ENCODE results near the gene LDLRAD4. TPM values are rescaled to one million over a fixed set of nuclear protein-coding genes. Genes with fewer than 3 reads are reported as not detected.

The LDLRAD4 gene
- total and polyA plus RNA-seq, 2 donors (not counting 1 experiment from before 2014, with no cell fraction given), result 13.9 to 35.7 TPM

GRCh38 chr18:13524054-13524453 lies 305.5 kb downstream of the LDLRAD4 start:
- no peak for DNase-seq
- 87% methylated on average over 2 of the region's 5 CpGs for WGBS (ENCODE audit: insufficient coverage)
- Histone ChIP-seq H3K4me1 (ENCODE audit: control insufficient read depth in 2 of 2, insufficient read depth in 2 of 2, low read length in 2 of 2) (peaks cover 3 to 6% of the 10 kb centered on the region in 2 donors), H3K79me2 (ENCODE audit: control insufficient read depth, insufficient read depth, low read length) (peaks cover 16% of the 10 kb centered on the region), H3K9ac (ENCODE audit: low read length) (no peak overlapping the region), H3K36me3 (replicated peaks in 1 of 2; ENCODE audit: control extremely low read depth in 1 of 2, control insufficient read depth in 1 of 2, extremely low read depth in 1 of 2, insufficient read depth in 2 of 2, low read length in 1 of 2) (peaks cover 0 to 3% of the 10 kb centered on the region in 2 experiments), H3K9me3 (ENCODE audit: control extremely low read depth in 1 of 3, control insufficient read depth in 2 of 3, insufficient read depth in 1 of 3, low read length in 2 of 3) (no peaks in the 10 kb centered on the region), H3K4me3 (ENCODE audit: control extremely low read depth in 1 of 5, extremely low read depth in 1 of 5, insufficient read depth in 1 of 5, low read depth in 2 of 5, low read length in 4 of 5) (no peak overlapping the region), H3K27me3 (replicated peaks in 1 of 4; ENCODE audit: control extremely low read depth in 1 of 4, control insufficient read depth in 3 of 4, insufficient read depth in 4 of 4, low read length in 3 of 4) (no peaks in the 10 kb centered on the region), H4K20me1 (ENCODE audit: control insufficient read depth, insufficient read depth, low read length, poor library complexity, severe bottlenecking) (peaks cover 6% of the 10 kb centered on the region), H3K4me2 (replicated peaks; ENCODE audit: low read depth, low read length, poor library complexity, severe bottlenecking) (no peak overlapping the region), H2AFZ (ENCODE audit: insufficient read depth, low read depth, low read length, poor library complexity, severe bottlenecking) (no peak overlapping the region), H3K27ac (ENCODE audit: low read length in 2 of 2) (no peak overlapping the region)
- CTCF ChIA-PET, result no interaction called here
- no peak for TF ChIP-seq EZH2 (IDR thresholded peaks at IDR 0.05; ENCODE audit: borderline replicate concordance, insufficient read depth, low read depth, low read length, poor library complexity, severe bottlenecking)
- TF ChIP-seq, protein P1, sequence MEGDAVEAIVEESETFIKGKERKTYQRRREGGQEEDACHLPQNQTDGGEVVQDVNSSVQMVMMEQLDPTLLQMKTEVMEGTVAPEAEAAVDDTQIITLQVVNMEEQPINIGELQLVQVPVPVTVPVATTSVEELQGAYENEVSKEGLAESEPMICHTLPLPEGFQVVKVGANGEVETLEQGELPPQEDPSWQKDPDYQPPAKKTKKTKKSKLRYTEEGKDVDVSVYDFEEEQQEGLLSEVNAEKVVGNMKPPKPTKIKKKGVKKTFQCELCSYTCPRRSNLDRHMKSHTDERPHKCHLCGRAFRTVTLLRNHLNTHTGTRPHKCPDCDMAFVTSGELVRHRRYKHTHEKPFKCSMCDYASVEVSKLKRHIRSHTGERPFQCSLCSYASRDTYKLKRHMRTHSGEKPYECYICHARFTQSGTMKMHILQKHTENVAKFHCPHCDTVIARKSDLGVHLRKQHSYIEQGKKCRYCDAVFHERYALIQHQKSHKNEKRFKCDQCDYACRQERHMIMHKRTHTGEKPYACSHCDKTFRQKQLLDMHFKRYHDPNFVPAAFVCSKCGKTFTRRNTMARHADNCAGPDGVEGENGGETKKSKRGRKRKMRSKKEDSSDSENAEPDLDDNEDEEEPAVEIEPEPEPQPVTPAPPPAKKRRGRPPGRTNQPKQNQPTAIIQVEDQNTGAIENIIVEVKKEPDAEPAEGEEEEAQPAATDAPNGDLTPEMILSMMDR (IDR thresholded peaks at IDR 0.05), result no peak
- intact Hi-C loops (cut with micrococcal nuclease), result no loop called here
- ATAC-seq (ENCODE audit: low read depth), result no peak
- H3K27me3 Mint-ChIP-seq, result no peaks in the 10 kb centered on the region
- H3K4me1 Mint-ChIP-seq, result peaks cover 6% of the 10 kb centered on the region
- POLR2A ChIA-PET, result no interaction called here
- H3K9me3 Mint-ChIP-seq (ENCODE audit: insufficient read depth), result no peaks in the 10 kb centered on the region
- no peak overlapping the region for H3K4me3 Mint-ChIP-seq
- no peak overlapping the region for H3K27ac Mint-ChIP-seq

- H4K20me1 ChIP-seq (ENCODE audit: control insufficient read depth, insufficient read depth, low read length, poor library complexity, severe bottlenecking), result peaks cover 6% of the 10 kb centered on the region
- ATAC-seq (ENCODE audit: low read depth), result no peak
- no peak for TF ChIP-seq EZH2 (IDR thresholded peaks at IDR 0.05; ENCODE audit: borderline replicate concordance, insufficient read depth, low read depth, low read length, poor library complexity, severe bottlenecking)
- TF ChIP-seq, protein P1 (IDR thresholded peaks at IDR 0.05), result no peak
- H3K27me3 ChIP-seq (replicated peaks in 1 of 4; ENCODE audit: control extremely low read depth in 1 of 4, control insufficient read depth in 3 of 4, insufficient read depth in 4 of 4, low read length in 3 of 4), result no peaks in the 10 kb centered on the region
- no peaks in the 10 kb centered on the region for H3K27me3 Mint-ChIP-seq
- no peaks in the 10 kb centered on the region for H3K9me3 ChIP-seq (ENCODE audit: control extremely low read depth in 1 of 3, control insufficient read depth in 2 of 3, insufficient read depth in 1 of 3, low read length in 2 of 3)
- 87% methylated on average over 11 of the region's 11 CpGs for WGBS (ENCODE audit: insufficient coverage)
- ChIA-PET POLR2A (no interaction called here), CTCF (no interaction called here)
- H3K27ac ChIP-seq (ENCODE audit: low read length in 2 of 2), result no peak overlapping the region
- no peak overlapping the region for H2AFZ ChIP-seq (ENCODE audit: insufficient read depth, low read depth, low read length, poor library complexity, severe bottlenecking)
- intact Hi-C loops (cut with micrococcal nuclease), result no loop called here
- H3K4me3 ChIP-seq (ENCODE audit: control extremely low read depth in 1 of 5, extremely low read depth in 1 of 5, insufficient read depth in 1 of 5, low read depth in 2 of 5, low read length in 4 of 5), result no peak overlapping the region
- peaks cover 3 to 6% of the 10 kb centered on the region in 2 donors for H3K4me1 ChIP-seq (ENCODE audit: control insufficient read depth in 2 of 2, insufficient read depth in 2 of 2, low read length in 2 of 2)
- H3K9me3 Mint-ChIP-seq (ENCODE audit: insufficient read depth), result no peaks in the 10 kb centered on the region
- peaks cover 16% of the 10 kb centered on the region for H3K79me2 ChIP-seq (ENCODE audit: control insufficient read depth, insufficient read depth, low read length)
- DNase-seq, result no peak
- peaks cover 8% of the 10 kb centered on the region for H3K4me1 Mint-ChIP-seq
- no peak overlapping the region for H3K9ac ChIP-seq (ENCODE audit: low read length)
- no peak overlapping the region for H3K27ac Mint-ChIP-seq
- peaks cover 0 to 3% of the 10 kb centered on the region in 2 experiments for H3K36me3 ChIP-seq (replicated peaks in 1 of 2; ENCODE audit: control extremely low read depth in 1 of 2, control insufficient read depth in 1 of 2, extremely low read depth in 1 of 2, insufficient read depth in 2 of 2, low read length in 1 of 2)
- no peak overlapping the region for H3K4me2 ChIP-seq (replicated peaks; ENCODE audit: low read depth, low read length, poor library complexity, severe bottlenecking)
- no peak overlapping the region for H3K4me3 Mint-ChIP-seq
These were observed 306.3 kb downstream of the LDLRAD4 start for GRCh38 chr18:13524811-13525210.
